Measurements from ENCODE around the gene PPWD1.

The PPWD1 gene

GRCh38 chr5:65624025-65624570 is 61.0 kb downstream of the PPWD1 start, which contains the start of gene TRIM23:
TSS of gene TRIM23 (minus strand) at chr5:65624333. CDS start at chr5:65624274, 59 bp downstream.
- DNase-seq, result peak; percentile 37

DNA sequence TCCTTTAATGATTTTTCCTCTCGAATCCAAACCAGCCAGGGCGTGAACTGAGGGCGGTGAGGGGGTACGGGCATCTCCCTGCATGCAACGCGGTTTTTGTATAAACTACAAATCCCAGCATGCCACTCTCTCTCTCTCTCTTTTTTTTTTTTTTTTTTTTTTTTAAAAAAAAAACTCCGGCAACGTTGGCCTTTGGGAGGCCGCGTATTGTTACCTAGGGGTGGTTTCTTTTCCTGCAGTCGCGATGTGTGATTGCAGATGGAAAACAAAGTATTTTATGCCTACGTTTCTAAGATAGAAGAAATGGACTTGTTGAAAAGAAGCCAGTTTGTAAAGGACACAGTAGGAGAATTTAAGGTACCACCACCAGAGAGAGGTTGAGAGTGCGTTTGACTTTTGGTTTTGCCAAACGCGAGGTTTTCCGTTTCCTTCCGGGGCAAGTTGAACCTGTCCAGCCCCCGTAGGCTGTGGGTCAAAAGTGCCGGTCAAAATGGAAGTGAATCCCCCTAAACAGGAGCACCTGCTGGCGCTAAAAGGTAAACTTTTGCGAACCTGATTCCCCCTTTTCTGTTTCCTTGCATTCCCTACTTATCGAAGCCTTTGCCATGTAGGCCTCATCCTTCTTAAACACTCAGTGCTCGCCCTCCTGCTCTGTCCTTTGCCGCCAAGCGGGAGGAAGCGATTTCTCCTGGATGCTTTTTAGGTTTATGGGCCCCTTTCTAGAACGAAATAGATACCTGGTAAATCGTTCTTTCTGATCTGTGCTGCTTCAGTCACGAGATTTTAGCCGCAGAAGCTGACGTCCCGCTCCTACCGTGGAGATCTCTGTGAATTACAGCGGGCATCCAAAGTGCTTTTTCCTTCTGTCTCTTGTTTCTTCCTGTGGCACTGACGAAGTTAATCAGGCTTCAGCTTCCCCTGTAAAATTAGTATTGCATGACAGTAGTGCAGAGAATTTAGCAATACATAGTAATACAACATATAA is 61.8 kb downstream of the PPWD1 start, which contains the start of the genes SHLD3 and TRAPPC13:
SHLD3 (plus strand) TSS at position 457 of the 985 bp plus-strand sequence. CDS start 4,561 bp downstream, outside the sequence.
TRAPPC13 (plus strand) TSS at position 457 of the 985 bp plus-strand sequence; CDS start at position 491, 34 bp downstream.
- no peak for DNase-seq

DNA sequence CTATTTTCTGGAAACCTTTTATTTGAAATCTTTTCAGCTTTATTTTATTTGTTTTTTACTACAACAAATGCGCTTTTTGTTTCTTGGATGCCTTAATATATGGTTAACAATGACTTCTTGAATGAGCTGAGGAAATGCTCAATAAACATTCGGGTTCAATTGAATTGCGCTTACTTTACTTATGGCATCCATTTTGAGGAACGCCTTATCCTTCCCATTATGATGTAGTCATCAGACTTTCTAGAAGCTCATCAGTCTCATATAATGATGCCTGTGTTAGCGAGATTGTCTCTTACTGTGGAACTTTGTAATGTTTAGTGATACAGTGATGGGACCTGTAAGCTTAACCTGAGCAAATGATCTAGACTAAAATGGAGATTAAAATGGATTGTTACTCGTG is 62.6 kb downstream of the PPWD1 start:
- no peak for DNase-seq

DNA sequence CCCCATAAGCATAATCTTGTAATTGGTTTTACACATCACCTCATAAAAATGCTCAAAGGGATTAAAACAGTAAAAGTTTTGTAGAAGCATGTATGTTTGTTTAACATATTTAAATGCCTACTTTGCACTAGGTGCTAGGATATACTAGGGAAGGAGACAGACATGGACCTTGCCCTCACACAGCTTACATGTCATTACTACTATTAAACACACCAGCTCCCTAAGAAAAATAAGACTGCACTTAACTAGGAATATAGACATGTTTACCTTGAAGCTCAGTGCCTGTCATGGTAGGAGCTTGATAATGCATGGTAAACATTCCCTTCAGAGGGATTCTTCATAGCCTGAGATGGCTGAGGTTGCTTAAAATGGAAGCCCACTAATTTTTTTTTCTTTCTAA is 67.9 kb downstream of the PPWD1 start:
- DNase-seq, result no peak

All from 8988T (cell line).